HG03342 (cell line): ENCODE data around the gene MAP2K1.
A peak's percentile ranks its signal among the peaks of the same experiment; 100 is the strongest.
"Not testable (repeated sequence)": the region's sequence is repeated elsewhere in the genome, so short reads cannot be mapped to it uniquely, and the experiment has no call there.

ENCODE experiments used
- ATAC-seq: cut with Tn5 transposase; IDR thresholded peaks from one replicate; pipeline ENCODE4 v1.9.1; 2021; ENCODE audit warnings: mild to moderate bottlenecking, moderate library complexity; ENCODE audit not compliant: unreplicated experiment

Gene MAP2K1

GRCh38 chr15:66393037-66393436, 6.3 kb downstream of the MAP2K1 start:
- ATAC-seq = not testable (repeated sequence)

GRCh38 chr15:66394472-66394871, 7.8 kb downstream of the MAP2K1 start:
- ATAC-seq = no peak

- no peak for ATAC-seq
Measured at GRCh38 chr15:66394915-66395314, 8.2 kb downstream of the MAP2K1 start.

- no peak for ATAC-seq
Measured at GRCh38 chr15:66399276-66399675, 12.6 kb downstream of the MAP2K1 start.

GRCh38 chr15:66400351-66400774, 13.7 kb downstream of the MAP2K1 start:
- ATAC-seq = no peak

GRCh38 chr15:66401130-66402021, 14.7 kb downstream of the MAP2K1 start:
- peak; percentile 46 for ATAC-seq

GRCh38 chr15:66402761-66403284, 16.1 kb downstream of the MAP2K1 start:
- no peak for ATAC-seq

- ATAC-seq = no peak
Measured at GRCh38 chr15:66403323-66403722, 16.6 kb downstream of the MAP2K1 start.

GRCh38 chr15:66404122-66404521, 17.4 kb downstream of the MAP2K1 start:
- ATAC-seq = no peak

GRCh38 chr15:66404532-66404931, 17.8 kb downstream of the MAP2K1 start:
- ATAC-seq = no peak

GRCh38 chr15:66405007-66405406, 18.3 kb downstream of the MAP2K1 start:
- ATAC-seq = no peak

GRCh38 chr15:66405615-66406014, 18.9 kb downstream of the MAP2K1 start:
- no peak for ATAC-seq

GRCh38 chr15:66408254-66408653, 21.5 kb downstream of the MAP2K1 start:
- no peak for ATAC-seq

GRCh38 chr15:66408675-66409282, 22.1 kb downstream of the MAP2K1 start:
- no peak for ATAC-seq

GRCh38 chr15:66409565-66410108, 22.9 kb downstream of the MAP2K1 start:
- no peak for ATAC-seq

GRCh38 chr15:66411190-66411589, 24.5 kb downstream of the MAP2K1 start:
- no peak for ATAC-seq

- no peak for ATAC-seq
Measured at GRCh38 chr15:66412220-66412619, 25.5 kb downstream of the MAP2K1 start.

- ATAC-seq = no peak
Measured at GRCh38 chr15:66413579-66413978, 26.9 kb downstream of the MAP2K1 start.

GRCh38 chr15:66415360-66415759, 28.6 kb downstream of the MAP2K1 start:
- no peak for ATAC-seq

- no peak for ATAC-seq
Measured at GRCh38 chr15:66417736-66418135, 31.0 kb downstream of the MAP2K1 start.

- ATAC-seq = no peak
Measured at GRCh38 chr15:66419471-66419870, 32.8 kb downstream of the MAP2K1 start.

GRCh38 chr15:66422347-66422746, 35.6 kb downstream of the MAP2K1 start:
- no peak for ATAC-seq
